Keratinocyte (primary cell): ENCODE results near the gene P4HA3.

ENCODE experiments used
- EZH2 ChIP-seq: IDR thresholded peaks from one replicate; pipeline ENCODE4 v1.6.1; 2012; ENCODE audit warnings: inconsistent platforms, mild to moderate bottlenecking, low read length, moderate library complexity
- TF ChIP-seq, protein P1 (sequence below), 3 experiments: IDR thresholded peaks in 1 of 3; conservative IDR thresholded peaks in 1 of 3; optimal IDR thresholded peaks in 1 of 3; 2 replicates in 2 of 3; 3 replicates in 1 of 3; pipeline versions ENCODE3 to v1.5.1; 2011; ENCODE audit warnings: low read length in 3 of 3, mild to moderate bottlenecking in 3 of 3, moderate library complexity in 2 of 3, control low read depth in 1 of 3, inconsistent platforms in 1 of 3; ENCODE audit not compliant: insufficient read depth in 2 of 3; ENCODE audit errors: extremely low read depth in 1 of 3

GRCh38 chr11:74249496-74249895 lies 61.9 kb downstream of the P4HA3 start:
- TF ChIP-seq, protein P1, sequence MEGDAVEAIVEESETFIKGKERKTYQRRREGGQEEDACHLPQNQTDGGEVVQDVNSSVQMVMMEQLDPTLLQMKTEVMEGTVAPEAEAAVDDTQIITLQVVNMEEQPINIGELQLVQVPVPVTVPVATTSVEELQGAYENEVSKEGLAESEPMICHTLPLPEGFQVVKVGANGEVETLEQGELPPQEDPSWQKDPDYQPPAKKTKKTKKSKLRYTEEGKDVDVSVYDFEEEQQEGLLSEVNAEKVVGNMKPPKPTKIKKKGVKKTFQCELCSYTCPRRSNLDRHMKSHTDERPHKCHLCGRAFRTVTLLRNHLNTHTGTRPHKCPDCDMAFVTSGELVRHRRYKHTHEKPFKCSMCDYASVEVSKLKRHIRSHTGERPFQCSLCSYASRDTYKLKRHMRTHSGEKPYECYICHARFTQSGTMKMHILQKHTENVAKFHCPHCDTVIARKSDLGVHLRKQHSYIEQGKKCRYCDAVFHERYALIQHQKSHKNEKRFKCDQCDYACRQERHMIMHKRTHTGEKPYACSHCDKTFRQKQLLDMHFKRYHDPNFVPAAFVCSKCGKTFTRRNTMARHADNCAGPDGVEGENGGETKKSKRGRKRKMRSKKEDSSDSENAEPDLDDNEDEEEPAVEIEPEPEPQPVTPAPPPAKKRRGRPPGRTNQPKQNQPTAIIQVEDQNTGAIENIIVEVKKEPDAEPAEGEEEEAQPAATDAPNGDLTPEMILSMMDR (optimal IDR thresholded peaks at IDR 0.05 in 1 of 3, IDR thresholded peaks at IDR 0.05 in 1 of 3, conservative IDR thresholded peaks at IDR 0.05 in 1 of 3; ENCODE audit: extremely low read depth in 1 of 3, insufficient read depth in 2 of 3, low read length in 3 of 3), result no peak
- no peak for TF ChIP-seq EZH2
